SK-N-SH treated with all-trans-retinoic acid at 6 μM for 48 hours (cell line): Measurements from ENCODE around the gene NPAS2.

ENCODE experiments used
- ARNTL ChIP-seq: fragments of 450-650 bp; formaldehyde crosslinking; IDR thresholded peaks from 2 replicates; pipeline ENCODE4 v1.5.0; 2020; ENCODE audit warnings: low read depth, mild to moderate bottlenecking, moderate library complexity, borderline replicate concordance
- CREB5 ChIP-seq: fragments of 250-450 bp; sonication (Bioruptor Pico); IDR thresholded peaks from 2 replicates; pipeline ENCODE4 v1.5.1; 2020; ENCODE audit warnings: low read depth, mild to moderate bottlenecking, moderate library complexity
- CSRNP3 ChIP-seq: fragments of 250-450 bp; sonication (Bioruptor Pico); IDR thresholded peaks from 2 replicates; pipeline ENCODE4 v1.5.1; 2021; ENCODE audit warnings: mild to moderate bottlenecking, moderate library complexity
- ESRRG ChIP-seq: fragments of 250-450 bp; sonication (Bioruptor Pico); IDR thresholded peaks from 2 replicates; pipeline ENCODE4 v1.6.1; 2021; ENCODE audit warnings: mild to moderate bottlenecking
- ISL1 ChIP-seq: fragments of 250-450 bp; sonication (Bioruptor Pico); IDR thresholded peaks from 2 replicates; pipeline ENCODE4 v2.1.2; 2022; ENCODE audit warnings: mild to moderate bottlenecking, moderate library complexity
- OSR1 ChIP-seq: fragments of 250-450 bp; sonication (Bioruptor Pico); IDR thresholded peaks from 2 replicates; pipeline ENCODE4 v1.8.0; 2022; ENCODE audit warnings: moderate library complexity, mild to moderate bottlenecking, inconsistent platforms
- PPARA ChIP-seq: fragments of 250-450 bp; sonication (Bioruptor Pico); IDR thresholded peaks from 2 replicates; pipeline ENCODE4 v1.5.0; 2020; ENCODE audit warnings: mild to moderate bottlenecking, borderline replicate concordance
- RARB ChIP-seq: fragments of 250-450 bp; sonication (Bioruptor Pico); IDR thresholded peaks from 2 replicates; pipeline ENCODE4 v1.8.0; 2021; ENCODE audit warnings: mild to moderate bottlenecking, moderate library complexity
- TOX ChIP-seq: fragments of 250-450 bp; sonication (Bioruptor Pico); IDR thresholded peaks from 2 replicates; pipeline ENCODE4 v1.8.0; 2021; ENCODE audit warnings: mild to moderate bottlenecking, moderate library complexity, borderline replicate concordance
- ZFP30 ChIP-seq: fragments of 450-650 bp; formaldehyde crosslinking; IDR thresholded peaks from 2 replicates; pipeline ENCODE4 v1.5.0; 2022; ENCODE audit warnings: mild to moderate bottlenecking, moderate library complexity
- ZNF70 ChIP-seq: fragments of 450-650 bp; formaldehyde crosslinking; IDR thresholded peaks from 2 replicates; pipeline ENCODE4 v1.5.0; 2020; ENCODE audit warnings: mild to moderate bottlenecking, moderate library complexity
- ZNF8 ChIP-seq: fragments of 450-650 bp; formaldehyde crosslinking; IDR thresholded peaks from 2 replicates; pipeline ENCODE4 v1.5.0; 2020; ENCODE audit warnings: mild to moderate bottlenecking, moderate library complexity
- TF ChIP-seq, protein P1 (sequence below): fragments of 250-450 bp; sonication (Bioruptor Pico); IDR thresholded peaks from 2 replicates; pipeline ENCODE4 v1.8.0; 2021; ENCODE audit warnings: low read depth, mild to moderate bottlenecking, moderate library complexity, borderline replicate concordance
- TF ChIP-seq, protein P2 (sequence below): fragments of 250-450 bp; sonication (Bioruptor Pico); IDR thresholded peaks from 2 replicates; pipeline ENCODE4 v1.8.0; 2020; ENCODE audit warnings: mild to moderate bottlenecking, moderate library complexity, borderline replicate concordance

GRCh38 chr2:100814453-100814852 is 5.5 kb upstream of the NPAS2 start:
- TF ChIP-seq, protein P1, sequence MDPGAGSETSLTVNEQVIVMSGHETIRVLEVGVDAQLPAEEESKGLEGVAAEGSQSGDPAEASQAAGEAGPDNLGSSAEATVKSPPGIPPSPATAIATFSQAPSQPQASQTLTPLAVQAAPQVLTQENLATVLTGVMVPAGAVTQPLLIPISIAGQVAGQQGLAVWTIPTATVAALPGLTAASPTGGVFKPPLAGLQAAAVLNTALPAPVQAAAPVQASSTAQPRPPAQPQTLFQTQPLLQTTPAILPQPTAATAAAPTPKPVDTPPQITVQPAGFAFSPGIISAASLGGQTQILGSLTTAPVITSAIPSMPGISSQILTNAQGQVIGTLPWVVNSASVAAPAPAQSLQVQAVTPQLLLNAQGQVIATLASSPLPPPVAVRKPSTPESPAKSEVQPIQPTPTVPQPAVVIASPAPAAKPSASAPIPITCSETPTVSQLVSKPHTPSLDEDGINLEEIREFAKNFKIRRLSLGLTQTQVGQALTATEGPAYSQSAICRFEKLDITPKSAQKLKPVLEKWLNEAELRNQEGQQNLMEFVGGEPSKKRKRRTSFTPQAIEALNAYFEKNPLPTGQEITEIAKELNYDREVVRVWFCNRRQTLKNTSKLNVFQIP (CRISPR knock-in tag), result no peak
- no peak for TF ChIP-seq OSR1 (CRISPR knock-in tag)
- no peak for TF ChIP-seq RARB (CRISPR knock-in tag)
- TF ChIP-seq, protein P2, sequence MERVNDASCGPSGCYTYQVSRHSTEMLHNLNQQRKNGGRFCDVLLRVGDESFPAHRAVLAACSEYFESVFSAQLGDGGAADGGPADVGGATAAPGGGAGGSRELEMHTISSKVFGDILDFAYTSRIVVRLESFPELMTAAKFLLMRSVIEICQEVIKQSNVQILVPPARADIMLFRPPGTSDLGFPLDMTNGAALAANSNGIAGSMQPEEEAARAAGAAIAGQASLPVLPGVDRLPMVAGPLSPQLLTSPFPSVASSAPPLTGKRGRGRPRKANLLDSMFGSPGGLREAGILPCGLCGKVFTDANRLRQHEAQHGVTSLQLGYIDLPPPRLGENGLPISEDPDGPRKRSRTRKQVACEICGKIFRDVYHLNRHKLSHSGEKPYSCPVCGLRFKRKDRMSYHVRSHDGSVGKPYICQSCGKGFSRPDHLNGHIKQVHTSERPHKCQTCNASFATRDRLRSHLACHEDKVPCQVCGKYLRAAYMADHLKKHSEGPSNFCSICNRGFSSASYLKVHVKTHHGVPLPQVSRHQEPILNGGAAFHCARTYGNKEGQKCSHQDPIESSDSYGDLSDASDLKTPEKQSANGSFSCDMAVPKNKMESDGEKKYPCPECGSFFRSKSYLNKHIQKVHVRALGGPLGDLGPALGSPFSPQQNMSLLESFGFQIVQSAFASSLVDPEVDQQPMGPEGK (CRISPR knock-in tag), result no peak
- TF ChIP-seq ESRRG (CRISPR knock-in tag), result no peak
- no peak for TF ChIP-seq ARNTL
- no peak for TF ChIP-seq CREB5 (CRISPR knock-in tag)
- TF ChIP-seq ZNF70 (CRISPR knock-in tag), result no peak
- no peak for TF ChIP-seq ZNF8 (CRISPR knock-in tag)
- TF ChIP-seq ZFP30, result no peak
- no peak for TF ChIP-seq ISL1 (CRISPR knock-in tag)
- TF ChIP-seq TOX (CRISPR knock-in tag), result no peak
- TF ChIP-seq PPARA, result no peak
- no peak for TF ChIP-seq CSRNP3 (CRISPR knock-in tag)
